Stomach smooth muscle (tissue), 2 donors: ENCODE data around the gene GOLGA6C.
"Not testable (repeated sequence)": the region's sequence is repeated elsewhere in the genome, so short reads cannot be mapped to it uniquely, and the experiment has no call there.

ENCODE experiments used
- H3K27ac ChIP-seq: one replicate; pipeline ENCODE4 v1.7.0; 2013; ENCODE audit warnings: mild to moderate bottlenecking, low read length, inconsistent platforms
- H3K27me3 ChIP-seq, 2 donors: one replicate each; pipeline ENCODE4 v1.7.0; 2013; ENCODE audit warnings: low read length in 2 of 2; ENCODE audit not compliant: insufficient read depth in 2 of 2, control insufficient read depth in 1 of 2
- H3K36me3 ChIP-seq, 2 donors: one replicate each; pipeline ENCODE4 v1.7.0; 2013; ENCODE audit warnings: low read length in 2 of 2; ENCODE audit not compliant: control insufficient read depth in 2 of 2, insufficient read depth in 2 of 2
- H3K4me1 ChIP-seq: one replicate; pipeline ENCODE4 v1.7.0; 2013; ENCODE audit warnings: low read length; ENCODE audit not compliant: control insufficient read depth, insufficient read depth
- H3K4me3 ChIP-seq, 2 donors: one replicate each; pipeline ENCODE4 v1.7.0; 2013; ENCODE audit warnings: low read length in 2 of 2
- H3K9ac ChIP-seq, 2 donors: one replicate each; pipeline ENCODE4 v1.7.0; 2013; ENCODE audit warnings: low read length in 2 of 2, mild to moderate bottlenecking in 1 of 2
- H3K9me3 ChIP-seq, 2 donors: one replicate each; pipeline ENCODE4 v1.7.0; 2013; ENCODE audit warnings: low read length in 2 of 2; ENCODE audit not compliant: control insufficient read depth in 2 of 2
- donor health status: healthy.
- donor health status: Pancreatic carcinoma.

The GOLGA6C gene

GRCh38 chr15:75302318-75302717, 44.2 kb downstream of the GOLGA6C start:
- Histone ChIP-seq H3K9me3 (no peaks in the 10 kb centered on the region), H3K4me1 (no peaks in the 10 kb centered on the region), H3K27ac (no peak overlapping the region), H3K27me3 (peaks cover 3 to 7% of the 10 kb centered on the region in 2 donors), H3K4me3 (no peak overlapping the region), H3K36me3 (no peaks in the 10 kb centered on the region), H3K9ac (no peak overlapping the region)

DNA sequence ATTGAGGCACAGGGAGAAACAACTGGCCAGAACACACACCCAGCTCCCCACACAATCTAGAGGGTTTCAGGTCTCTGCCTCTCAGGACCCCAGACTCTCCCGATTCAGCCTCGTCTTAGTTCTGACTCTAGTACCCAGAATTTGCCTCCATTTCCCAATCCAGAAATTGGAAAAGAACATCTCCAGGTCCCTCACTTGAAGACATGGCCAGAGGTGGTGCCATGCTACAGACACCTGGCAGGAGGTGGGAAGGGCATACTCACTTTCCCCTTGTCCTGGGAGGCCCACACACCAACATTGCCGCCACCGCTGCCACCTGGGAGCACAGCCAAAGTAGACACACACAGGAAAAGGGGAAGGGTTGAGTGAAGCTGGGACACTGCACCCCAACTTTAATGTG, 44.6 kb downstream of the GOLGA6C start:
- not testable (repeated sequence) for H3K36me3 ChIP-seq, H3K4me1 ChIP-seq, H3K4me3 ChIP-seq, H3K27me3 ChIP-seq, H3K27ac ChIP-seq, H3K9me3 ChIP-seq, H3K9ac ChIP-seq

- H3K9ac ChIP-seq, result no peak overlapping the region
- H3K4me1 ChIP-seq, result no peaks in the 10 kb centered on the region
- no peaks in the 10 kb centered on the region for H3K9me3 ChIP-seq
- no peaks in the 10 kb centered on the region for H3K36me3 ChIP-seq
- H3K27me3 ChIP-seq, result peaks cover 8 to 16% of the 10 kb centered on the region in 2 donors
- H3K27ac ChIP-seq, result no peak overlapping the region
- no peak overlapping the region for H3K4me3 ChIP-seq
Measured at GRCh38 chr15:75306188-75306587, 48.1 kb downstream of the GOLGA6C start.

DNA sequence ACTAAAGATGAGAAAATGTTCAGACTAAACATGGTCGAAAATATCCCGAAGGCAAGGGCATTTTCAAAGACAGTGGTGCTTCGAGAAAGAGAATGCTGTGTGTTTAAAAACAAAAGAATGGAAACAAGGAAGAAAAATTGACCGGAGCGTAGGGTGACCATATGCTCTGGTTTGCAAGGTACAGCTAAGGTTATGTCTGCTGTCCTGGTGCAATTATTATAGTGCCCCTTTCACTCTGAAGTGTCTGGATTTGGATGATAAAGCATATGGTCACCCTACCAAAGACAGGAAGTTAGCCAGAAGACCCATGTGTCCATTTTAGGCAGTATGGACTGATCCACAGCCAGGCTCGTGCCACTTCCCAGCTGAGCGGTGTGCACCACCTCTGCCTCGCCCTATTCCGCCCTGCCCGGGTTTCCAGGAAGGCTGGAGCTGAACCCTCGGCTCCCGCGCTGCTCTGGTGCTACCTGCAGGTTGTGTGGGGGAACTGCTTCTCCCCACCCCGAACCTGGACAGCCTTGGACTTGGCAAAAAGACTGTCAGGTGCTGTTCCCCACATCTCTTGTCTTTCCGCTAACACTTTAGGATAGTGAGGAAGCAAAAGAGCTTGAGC, 49.8 kb downstream of the GOLGA6C start:
- Histone ChIP-seq H3K9me3 (no peaks in the 10 kb centered on the region), H3K9ac (no peak overlapping the region), H3K4me3 (no peak overlapping the region), H3K36me3 (no peaks in the 10 kb centered on the region), H3K4me1 (no peaks in the 10 kb centered on the region), H3K27ac (no peak overlapping the region), H3K27me3 (peaks cover 8 to 16% of the 10 kb centered on the region in 2 donors)

DNA sequence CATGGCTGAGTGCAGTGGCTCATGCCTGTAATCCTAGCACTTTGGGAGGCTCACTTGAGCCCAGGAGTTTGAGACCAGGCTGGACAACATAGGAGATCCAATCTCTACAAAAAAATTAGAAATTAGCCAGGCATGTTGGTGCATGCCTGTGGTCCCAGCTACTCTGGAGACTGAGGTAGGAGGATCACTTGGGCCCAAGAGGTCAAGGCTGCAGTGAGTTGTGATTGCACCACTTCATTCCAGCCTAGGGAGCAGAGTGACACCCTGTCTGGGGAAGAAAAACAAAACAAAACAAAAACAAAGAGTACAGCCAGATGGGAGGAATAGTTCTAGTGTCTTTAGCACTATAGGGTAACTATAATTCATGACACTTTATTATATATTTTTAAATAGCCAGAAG, 51.6 kb downstream of the GOLGA6C start:
- H3K27ac ChIP-seq, result no peak overlapping the region
- no peaks in the 10 kb centered on the region for H3K9me3 ChIP-seq
- no peak overlapping the region for H3K9ac ChIP-seq
- no peaks in the 10 kb centered on the region for H3K36me3 ChIP-seq
- H3K4me1 ChIP-seq, result no peaks in the 10 kb centered on the region
- peaks cover 10 to 13% of the 10 kb centered on the region in 2 donors for H3K27me3 ChIP-seq
- H3K4me3 ChIP-seq, result no peak overlapping the region

DNA sequence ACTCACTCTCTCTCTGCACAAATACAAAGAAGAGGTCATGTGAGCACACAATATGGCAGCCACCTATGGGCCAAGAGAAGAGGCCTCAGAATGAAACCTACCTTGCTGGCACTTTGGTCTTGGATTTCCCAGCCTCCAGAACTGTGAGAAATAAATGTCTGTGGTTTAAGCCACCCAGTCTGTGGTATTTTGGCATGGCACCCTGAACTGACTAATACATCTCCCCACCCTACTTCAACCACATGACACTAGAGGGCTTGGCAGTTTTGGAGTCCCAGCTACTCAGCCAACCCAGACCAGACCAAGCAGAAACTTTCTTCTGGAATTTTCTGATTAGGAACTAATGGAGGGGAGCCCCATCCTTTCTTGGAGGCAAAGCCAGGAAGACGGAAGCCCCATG, 54.4 kb downstream of the GOLGA6C start:
- not testable (repeated sequence) for H3K9me3 ChIP-seq, H3K27me3 ChIP-seq, H3K4me3 ChIP-seq, H3K36me3 ChIP-seq, H3K27ac ChIP-seq, H3K4me1 ChIP-seq, H3K9ac ChIP-seq

- H3K27me3 ChIP-seq, result peaks cover 2 to 4% of the 10 kb centered on the region in 2 donors
- H3K36me3 ChIP-seq, result no peaks in the 10 kb centered on the region
- no peaks in the 10 kb centered on the region for H3K4me1 ChIP-seq
- H3K27ac ChIP-seq, result no peak overlapping the region
- no peaks in the 10 kb centered on the region for H3K9me3 ChIP-seq
- H3K9ac ChIP-seq, result no peak overlapping the region
- no peak overlapping the region for H3K4me3 ChIP-seq
Measured at GRCh38 chr15:75313116-75313845, 55.1 kb downstream of the GOLGA6C start.

DNA sequence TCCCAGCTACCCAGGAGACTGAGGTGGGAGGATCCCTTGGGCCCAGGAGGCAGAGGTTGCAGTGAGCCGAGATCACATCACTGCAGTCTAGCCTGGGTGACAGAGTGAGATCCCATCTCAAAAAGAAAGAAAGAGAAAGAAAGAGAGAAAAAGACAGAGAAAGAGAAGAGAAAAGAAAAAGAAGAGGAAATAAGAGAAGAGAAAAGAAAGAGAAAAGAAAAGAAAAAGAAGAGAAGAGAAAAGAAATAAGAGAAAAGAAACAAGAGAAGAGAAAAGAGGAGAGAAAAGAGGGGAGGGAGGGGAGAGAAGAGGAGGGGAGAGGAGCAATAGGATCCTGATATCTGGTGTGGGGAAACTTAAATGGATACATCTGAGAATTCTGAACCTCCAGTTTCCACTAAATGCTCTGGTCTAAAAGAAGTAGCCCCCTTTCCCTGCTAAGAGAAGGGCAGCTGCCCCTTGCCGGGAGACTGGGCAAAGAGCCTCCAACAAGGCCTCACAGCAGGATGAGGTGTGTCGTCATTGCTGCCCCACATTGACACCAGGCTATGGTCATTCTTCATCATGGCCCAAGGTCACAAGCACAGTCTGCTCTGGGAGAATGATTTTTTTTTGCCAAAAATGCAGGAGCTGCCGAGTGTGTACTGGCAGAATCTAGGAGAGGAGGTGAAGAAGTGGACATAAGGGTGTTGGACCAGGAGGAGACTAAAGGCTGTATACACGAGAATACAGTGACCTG, 56.6 kb downstream of the GOLGA6C start:
- H3K27ac ChIP-seq, result no peak overlapping the region

DNA sequence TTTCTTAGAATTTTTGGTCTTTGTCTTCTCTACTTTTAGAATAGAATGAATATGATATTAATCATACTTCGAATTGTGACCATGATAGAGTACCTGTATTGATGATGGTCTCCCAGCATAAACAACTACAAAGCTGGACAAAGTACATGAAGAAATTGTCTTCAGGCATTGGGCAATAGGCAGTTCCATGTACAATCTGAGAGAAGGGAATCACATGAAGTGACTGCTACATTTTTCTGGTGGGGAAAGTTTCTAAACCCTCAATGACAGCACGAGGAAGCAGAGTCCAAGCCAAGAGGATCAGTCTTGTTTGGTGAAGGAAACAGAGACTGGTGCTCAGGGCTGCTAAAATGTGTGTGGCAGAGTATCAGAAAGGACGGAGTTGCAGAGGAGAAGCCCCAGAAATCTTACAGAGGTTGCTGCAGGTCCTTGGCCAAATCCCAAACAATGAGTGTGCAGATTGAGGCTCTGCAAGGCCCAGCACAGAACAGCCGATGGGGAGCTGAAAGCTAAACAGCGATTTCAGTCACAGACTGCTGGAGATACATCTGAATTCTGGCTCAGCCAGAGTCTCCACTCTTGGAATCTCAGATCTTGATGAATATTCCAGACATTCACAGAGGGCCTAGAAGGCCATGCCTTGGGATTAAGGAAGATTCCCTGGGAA, 61.2 kb downstream of the GOLGA6C start:
- not testable (repeated sequence) for H3K27me3 ChIP-seq, H3K9me3 ChIP-seq, H3K27ac ChIP-seq, H3K9ac ChIP-seq, H3K4me3 ChIP-seq, H3K36me3 ChIP-seq, H3K4me1 ChIP-seq

More for the DNA sequence above, 56.6 kb downstream of the GOLGA6C start:
- H3K4me1 ChIP-seq, result no peaks in the 10 kb centered on the region
- H3K4me3 ChIP-seq, result no peak overlapping the region
- peaks cover 0 to 2% of the 10 kb centered on the region in 2 donors for H3K27me3 ChIP-seq
- H3K9ac ChIP-seq, result no peak overlapping the region
- no peaks in the 10 kb centered on the region for H3K9me3 ChIP-seq
- no peaks in the 10 kb centered on the region for H3K36me3 ChIP-seq
